HCT116 (cell line): ENCODE measurements around the gene DHX34.

Experiments
- EGR1 ChIP-seq: IDR thresholded peaks from 2 replicates; pipeline ENCODE4 v1.6.1; 2012; ENCODE audit warnings: low read depth
- EZH2phosphoT487 ChIP-seq: fragments of 200-600 bp; IDR thresholded peaks from 2 replicates; pipeline ENCODE4 v1.6.1; 2018; ENCODE audit warnings: antibody characterized with exemption, borderline replicate concordance
- POLR2A ChIP-seq: IDR thresholded peaks from 2 replicates; pipeline ENCODE4 v1.7.0; 2011; ENCODE audit warnings: borderline replicate concordance; ENCODE audit not compliant: insufficient read depth, insufficient read length; ENCODE audit errors: extremely low read depth
- TF ChIP-seq, protein P1 (sequence below), 3 experiments: fragments of 200-600 bp in 1 of 3; sonication (generic) in 1 of 3; IDR thresholded peaks in 2 of 3; conservative IDR thresholded peaks in 1 of 3; 2 replicates each; pipeline ENCODE4 v1.5.1; 2012 to 2017; ENCODE audit warnings: low read depth in 2 of 3, low read length in 2 of 3, antibody characterized with exemption in 1 of 3, borderline replicate concordance in 1 of 3, control low read depth in 1 of 3, mild to moderate bottlenecking in 1 of 3, mixed read lengths in 1 of 3, mixed run types in 1 of 3, moderate library complexity in 1 of 3; ENCODE audit not compliant: insufficient read depth in 1 of 3
- TF ChIP-seq, protein P2 (sequence below): IDR thresholded peaks from 2 replicates; pipeline ENCODE4 v1.6.1; 2011; ENCODE audit warnings: mild to moderate bottlenecking, low read length, moderate library complexity; ENCODE audit not compliant: insufficient replicate concordance; ENCODE audit errors: extremely low read depth
- TF ChIP-seq, protein P3 (sequence below): IDR thresholded peaks from 2 replicates; pipeline ENCODE4 v1.6.1; 2012

DNA sequence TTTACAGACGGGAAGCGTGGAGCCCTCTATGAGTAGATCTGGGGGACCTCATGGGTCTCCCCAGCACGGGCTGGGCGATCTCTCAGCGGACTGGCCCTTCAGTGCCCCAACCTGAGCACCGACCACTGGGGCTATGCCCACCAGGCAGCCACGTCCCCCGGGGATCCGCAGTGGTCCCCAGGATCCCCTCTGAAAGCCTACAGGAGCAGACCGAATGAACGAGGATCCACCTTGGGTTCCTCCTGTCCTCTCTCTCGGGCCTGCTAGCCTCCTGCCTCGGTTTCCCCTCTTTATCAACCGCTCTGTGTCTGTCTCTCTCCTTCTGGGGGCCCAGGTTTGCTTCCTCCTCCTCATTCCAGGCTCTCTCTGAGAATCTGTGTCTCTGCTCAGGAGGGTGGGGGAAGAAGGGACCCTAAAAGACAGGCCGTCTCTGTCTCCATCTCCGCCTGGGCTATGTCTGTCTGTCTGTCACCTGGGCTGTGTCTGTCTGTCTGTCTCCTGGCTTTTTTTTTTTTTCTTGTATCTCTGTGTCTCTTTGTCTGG lies 72.2 kb downstream of the DHX34 start:
- TF ChIP-seq, protein P1, sequence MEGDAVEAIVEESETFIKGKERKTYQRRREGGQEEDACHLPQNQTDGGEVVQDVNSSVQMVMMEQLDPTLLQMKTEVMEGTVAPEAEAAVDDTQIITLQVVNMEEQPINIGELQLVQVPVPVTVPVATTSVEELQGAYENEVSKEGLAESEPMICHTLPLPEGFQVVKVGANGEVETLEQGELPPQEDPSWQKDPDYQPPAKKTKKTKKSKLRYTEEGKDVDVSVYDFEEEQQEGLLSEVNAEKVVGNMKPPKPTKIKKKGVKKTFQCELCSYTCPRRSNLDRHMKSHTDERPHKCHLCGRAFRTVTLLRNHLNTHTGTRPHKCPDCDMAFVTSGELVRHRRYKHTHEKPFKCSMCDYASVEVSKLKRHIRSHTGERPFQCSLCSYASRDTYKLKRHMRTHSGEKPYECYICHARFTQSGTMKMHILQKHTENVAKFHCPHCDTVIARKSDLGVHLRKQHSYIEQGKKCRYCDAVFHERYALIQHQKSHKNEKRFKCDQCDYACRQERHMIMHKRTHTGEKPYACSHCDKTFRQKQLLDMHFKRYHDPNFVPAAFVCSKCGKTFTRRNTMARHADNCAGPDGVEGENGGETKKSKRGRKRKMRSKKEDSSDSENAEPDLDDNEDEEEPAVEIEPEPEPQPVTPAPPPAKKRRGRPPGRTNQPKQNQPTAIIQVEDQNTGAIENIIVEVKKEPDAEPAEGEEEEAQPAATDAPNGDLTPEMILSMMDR (IDR thresholded peaks at IDR 0.05 in 2 of 3, conservative IDR thresholded peaks at IDR 0.05 in 1 of 3; ENCODE audit: borderline replicate concordance in 1 of 3, insufficient read depth in 1 of 3, low read depth in 2 of 3, low read length in 2 of 3): no peak
- TF ChIP-seq, protein P2, sequence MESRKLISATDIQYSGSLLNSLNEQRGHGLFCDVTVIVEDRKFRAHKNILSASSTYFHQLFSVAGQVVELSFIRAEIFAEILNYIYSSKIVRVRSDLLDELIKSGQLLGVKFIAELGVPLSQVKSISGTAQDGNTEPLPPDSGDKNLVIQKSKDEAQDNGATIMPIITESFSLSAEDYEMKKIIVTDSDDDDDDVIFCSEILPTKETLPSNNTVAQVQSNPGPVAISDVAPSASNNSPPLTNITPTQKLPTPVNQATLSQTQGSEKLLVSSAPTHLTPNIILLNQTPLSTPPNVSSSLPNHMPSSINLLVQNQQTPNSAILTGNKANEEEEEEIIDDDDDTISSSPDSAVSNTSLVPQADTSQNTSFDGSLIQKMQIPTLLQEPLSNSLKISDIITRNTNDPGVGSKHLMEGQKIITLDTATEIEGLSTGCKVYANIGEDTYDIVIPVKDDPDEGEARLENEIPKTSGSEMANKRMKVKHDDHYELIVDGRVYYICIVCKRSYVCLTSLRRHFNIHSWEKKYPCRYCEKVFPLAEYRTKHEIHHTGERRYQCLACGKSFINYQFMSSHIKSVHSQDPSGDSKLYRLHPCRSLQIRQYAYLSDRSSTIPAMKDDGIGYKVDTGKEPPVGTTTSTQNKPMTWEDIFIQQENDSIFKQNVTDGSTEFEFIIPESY: no peak
- TF ChIP-seq, protein P3, sequence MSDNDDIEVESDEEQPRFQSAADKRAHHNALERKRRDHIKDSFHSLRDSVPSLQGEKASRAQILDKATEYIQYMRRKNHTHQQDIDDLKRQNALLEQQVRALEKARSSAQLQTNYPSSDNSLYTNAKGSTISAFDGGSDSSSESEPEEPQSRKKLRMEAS: no peak
- TF ChIP-seq POLR2A (no peak), EGR1 (no peak), EZH2phosphoT487 (no peak)
